VCaP (cell line): ENCODE measurements around the gene PPP5C.
"Not testable (repeated sequence)": the region's sequence is repeated elsewhere in the genome, so short reads cannot be mapped to it uniquely, and the experiment has no call there.

ENCODE experiments used
- H3K27ac ChIP-seq: fragments of 450-650 bp; 2 replicates; pipeline ENCODE4 v1.5.1; 2017
- TF ChIP-seq, protein P1 (sequence below): fragments of 450-650 bp; conservative IDR thresholded peaks from 2 replicates; pipeline ENCODE4 v1.5.1; 2017; ENCODE audit warnings: mild to moderate bottlenecking, moderate library complexity

PPP5C gene

DNA sequence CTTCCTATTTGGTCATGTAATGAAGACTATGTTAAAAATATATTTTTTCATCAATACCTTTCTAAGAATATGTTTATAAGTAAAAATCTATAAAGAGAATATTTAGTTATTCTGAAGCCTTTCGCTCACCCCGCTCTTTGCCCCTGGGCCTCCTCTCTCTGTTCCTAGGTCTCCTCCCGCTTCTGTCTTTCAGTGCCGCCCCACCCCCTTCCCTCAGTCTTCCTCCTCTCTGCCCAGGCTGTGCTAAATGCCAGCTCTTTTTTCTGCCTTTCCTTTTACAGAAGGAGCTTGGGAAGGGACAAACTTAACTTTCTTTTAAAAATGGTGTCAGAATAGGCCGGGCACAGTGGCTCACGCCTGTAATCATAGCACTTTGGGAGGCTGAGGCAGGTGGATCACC lies 27.3 kb upstream of the PPP5C start:
- TF ChIP-seq, protein P1, sequence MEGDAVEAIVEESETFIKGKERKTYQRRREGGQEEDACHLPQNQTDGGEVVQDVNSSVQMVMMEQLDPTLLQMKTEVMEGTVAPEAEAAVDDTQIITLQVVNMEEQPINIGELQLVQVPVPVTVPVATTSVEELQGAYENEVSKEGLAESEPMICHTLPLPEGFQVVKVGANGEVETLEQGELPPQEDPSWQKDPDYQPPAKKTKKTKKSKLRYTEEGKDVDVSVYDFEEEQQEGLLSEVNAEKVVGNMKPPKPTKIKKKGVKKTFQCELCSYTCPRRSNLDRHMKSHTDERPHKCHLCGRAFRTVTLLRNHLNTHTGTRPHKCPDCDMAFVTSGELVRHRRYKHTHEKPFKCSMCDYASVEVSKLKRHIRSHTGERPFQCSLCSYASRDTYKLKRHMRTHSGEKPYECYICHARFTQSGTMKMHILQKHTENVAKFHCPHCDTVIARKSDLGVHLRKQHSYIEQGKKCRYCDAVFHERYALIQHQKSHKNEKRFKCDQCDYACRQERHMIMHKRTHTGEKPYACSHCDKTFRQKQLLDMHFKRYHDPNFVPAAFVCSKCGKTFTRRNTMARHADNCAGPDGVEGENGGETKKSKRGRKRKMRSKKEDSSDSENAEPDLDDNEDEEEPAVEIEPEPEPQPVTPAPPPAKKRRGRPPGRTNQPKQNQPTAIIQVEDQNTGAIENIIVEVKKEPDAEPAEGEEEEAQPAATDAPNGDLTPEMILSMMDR = no peak
- peak overlapping the region; percentile 55 for H3K27ac ChIP-seq

DNA sequence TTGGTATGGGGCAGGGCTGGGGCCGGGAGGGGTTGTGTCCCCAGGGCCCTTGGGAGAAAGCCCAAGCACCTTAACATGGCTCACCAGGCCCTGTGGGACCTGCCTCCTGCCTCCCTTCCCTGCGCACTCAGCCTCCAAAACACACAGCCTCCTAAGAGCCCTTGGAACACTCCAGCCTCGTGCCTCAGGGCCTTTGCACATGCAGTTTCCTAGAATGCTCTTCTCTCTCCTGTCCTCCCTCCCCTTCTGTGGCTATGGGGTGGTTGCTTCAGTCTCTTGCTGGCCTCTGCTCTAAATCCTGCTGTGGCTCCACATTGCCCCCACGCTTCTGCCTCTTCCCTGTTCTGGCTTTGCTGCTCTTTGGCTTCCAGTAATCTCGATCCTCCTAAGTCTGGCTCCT lies 26.3 kb upstream of the PPP5C start:
- peak overlapping the region; percentile 55; the same call in 1 of the 2 replicates for H3K27ac ChIP-seq
- TF ChIP-seq, protein P1 = no peak

DNA sequence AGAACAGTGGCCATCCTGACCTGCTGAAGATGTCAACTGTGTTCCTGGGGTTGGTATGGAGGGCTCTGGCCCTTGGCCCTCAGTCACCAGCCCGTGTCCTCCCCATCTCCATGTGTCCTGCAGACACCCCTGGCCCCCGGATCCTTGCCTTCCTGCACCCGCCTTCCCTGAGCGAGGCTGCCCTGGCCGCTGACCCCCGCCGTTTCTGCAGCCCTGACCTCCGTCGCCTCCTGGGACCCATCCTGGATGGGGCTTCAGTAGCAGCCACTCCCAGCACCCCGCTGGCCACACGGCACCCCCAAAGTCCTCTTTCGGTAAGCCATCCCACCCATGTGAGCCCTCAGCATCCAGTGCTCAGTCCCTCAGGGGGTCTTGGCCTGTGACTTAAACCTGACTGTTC lies 25.2 kb upstream of the PPP5C start:
- TF ChIP-seq, protein P1 = no peak
- H3K27ac ChIP-seq = no peak overlapping the region

DNA sequence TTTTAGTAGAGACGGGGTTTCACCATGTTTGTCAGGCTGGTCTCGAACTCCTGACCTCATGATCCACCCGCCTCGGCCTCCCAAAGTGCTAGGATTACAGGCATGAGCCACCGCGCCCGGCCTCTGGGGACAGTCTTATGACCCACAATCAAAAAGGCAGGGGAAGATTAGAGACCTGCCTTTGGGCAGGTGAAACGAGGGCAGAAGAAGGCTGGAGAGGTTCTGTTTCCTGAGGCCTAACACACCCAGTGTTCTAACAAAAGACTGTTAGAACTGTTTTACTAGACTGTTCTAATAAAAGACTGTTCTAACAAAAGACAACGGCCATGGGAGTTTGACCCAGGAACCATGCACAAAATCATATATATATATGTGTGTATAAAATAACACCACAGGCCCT lies 23.7 kb upstream of the PPP5C start:
- H3K27ac ChIP-seq = not testable (repeated sequence)

DNA sequence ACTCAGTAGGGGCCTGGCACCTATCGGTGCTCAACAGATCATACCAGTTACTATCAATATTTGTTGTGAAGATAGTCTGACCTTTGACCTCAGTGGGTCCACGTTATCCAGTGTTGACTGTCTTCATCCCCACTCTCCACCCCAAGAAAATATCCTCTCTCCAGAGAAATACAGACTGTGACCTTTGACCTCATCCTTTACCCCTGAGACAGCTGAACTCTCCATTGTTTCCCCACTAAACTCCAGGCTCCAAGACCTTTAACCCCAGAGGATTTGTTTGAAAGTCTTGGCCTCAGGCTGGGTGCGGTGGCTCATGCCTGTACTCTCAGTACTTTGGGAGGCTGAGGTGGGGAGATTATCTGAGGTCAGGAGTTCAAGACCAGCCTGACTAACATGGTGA lies 22.6 kb upstream of the PPP5C start:
- no peak overlapping the region for H3K27ac ChIP-seq
- TF ChIP-seq, protein P1 = no peak

DNA sequence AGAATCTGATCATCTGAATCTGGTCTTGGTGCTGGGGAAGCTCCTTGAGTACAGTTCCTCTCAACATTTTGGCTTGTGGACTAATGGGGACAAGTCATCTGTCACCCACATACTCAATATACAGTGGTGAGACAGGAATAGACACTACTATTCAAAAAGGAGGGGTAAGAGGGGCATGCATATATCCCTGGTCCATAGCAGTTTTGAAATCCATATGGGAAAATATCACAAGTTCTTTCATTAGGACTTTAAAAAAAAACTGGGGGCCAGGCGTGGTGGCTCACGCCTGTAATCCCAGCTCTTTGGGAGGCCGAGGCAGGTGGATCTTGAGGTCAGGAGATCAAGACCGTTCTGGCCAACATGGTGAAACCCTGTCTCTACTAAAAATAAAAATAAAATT lies 20.3 kb upstream of the PPP5C start:
- H3K27ac ChIP-seq = no peak overlapping the region
- TF ChIP-seq, protein P1 = no peak

DNA sequence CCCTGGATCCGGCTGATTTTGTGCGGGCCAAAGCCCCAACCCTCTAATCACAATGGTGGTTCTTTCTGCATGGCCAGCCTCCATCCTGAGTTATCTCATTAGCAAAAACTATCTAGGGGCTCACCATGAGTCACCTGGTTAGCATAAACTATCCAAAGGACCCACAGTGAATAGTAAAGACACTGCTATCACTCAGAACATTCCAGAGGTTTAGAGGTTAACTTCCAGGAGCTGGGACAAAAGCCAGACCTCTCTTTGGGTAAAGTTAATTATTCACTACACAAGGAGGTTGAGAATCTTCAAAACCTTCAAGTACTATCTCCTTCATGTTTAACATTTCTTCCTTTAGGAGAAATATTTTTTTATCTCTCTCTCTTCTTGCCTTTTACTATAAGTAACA lies 18.8 kb upstream of the PPP5C start:
- TF ChIP-seq, protein P1 = no peak
- no peak overlapping the region for H3K27ac ChIP-seq

DNA sequence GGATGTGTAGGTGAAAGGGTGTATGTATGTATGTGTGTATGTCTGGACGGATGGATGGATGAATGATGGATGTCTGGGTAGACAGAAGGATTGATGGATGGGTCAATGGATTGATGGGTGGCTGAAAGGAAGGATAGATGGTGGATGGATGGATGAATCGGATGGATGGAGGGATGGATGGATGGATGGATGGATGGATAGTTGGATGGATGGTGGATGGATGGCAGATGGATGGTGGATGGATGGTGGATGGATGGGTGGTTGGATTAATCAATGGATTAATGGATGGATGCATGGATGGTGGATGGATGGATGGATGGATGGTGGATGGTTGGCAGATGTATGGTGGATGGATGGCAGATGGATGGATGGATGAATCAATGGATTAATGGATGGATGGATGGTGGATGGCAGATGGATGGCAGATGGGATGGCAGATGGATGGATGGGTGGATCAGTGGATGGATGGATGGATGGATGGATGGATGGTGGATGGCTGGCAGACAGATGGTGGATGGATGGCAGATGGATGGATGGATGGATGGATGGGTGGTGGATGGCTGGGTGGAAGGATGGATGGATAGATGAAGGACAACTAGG lies 16.5 kb upstream of the PPP5C start:
- no peak overlapping the region for H3K27ac ChIP-seq
- TF ChIP-seq, protein P1 = no peak
